Hepatocyte (in vitro differentiated cells): ENCODE data around the gene CREBBP. TPM values are rescaled to one million over a fixed set of nuclear protein-coding genes. Genes with fewer than 3 reads are reported as not detected.

Source experiments
- DNase-seq: peaks from one replicate; pipeline ENCODE4 v3.0.0-alpha.2; 2016; ENCODE audit warnings: low spot score
- H2AFZ ChIP-seq: fragments of 200-600 bp; sonication (generic); 2 replicates; pipeline ENCODE4 v1.6.0; 2016; ENCODE audit warnings: antibody characterized with exemption, mild to moderate bottlenecking
- H3K27ac ChIP-seq: fragments of 200-600 bp; sonication (generic); 2 replicates; pipeline ENCODE4 v1.5.1; 2016; ENCODE audit warnings: mild to moderate bottlenecking
- H3K27me3 ChIP-seq: fragments of 200-600 bp; sonication (generic); 2 replicates; pipeline ENCODE4 v1.6.1; 2016
- H3K36me3 ChIP-seq: fragments of 200-600 bp; sonication (generic); replicated peaks from 2 replicates; pipeline ENCODE4 v1.5.1; 2016; ENCODE audit warnings: low read depth; ENCODE audit not compliant: insufficient read depth
- H3K4me1 ChIP-seq: fragments of 200-600 bp; sonication (generic); 2 replicates; pipeline ENCODE4 v1.5.1; 2016; ENCODE audit warnings: mild to moderate bottlenecking, moderate library complexity; ENCODE audit not compliant: insufficient read depth
- H3K4me2 ChIP-seq: fragments of 200-600 bp; sonication (generic); 2 replicates; pipeline ENCODE4 v1.6.0; 2016
- H3K4me3 ChIP-seq: fragments of 200-600 bp; sonication (generic); 2 replicates; pipeline ENCODE4 v1.5.1; 2016; ENCODE audit warnings: mild to moderate bottlenecking
- H3K79me2 ChIP-seq: fragments of 200-600 bp; sonication (generic); 2 replicates; pipeline ENCODE4 v1.6.0; 2017; ENCODE audit warnings: mild to moderate bottlenecking
- H3K9me2 ChIP-seq: fragments of 200-600 bp; sonication (generic); replicated peaks from 2 replicates; pipeline ENCODE4 v1.6.0; 2017; ENCODE audit warnings: mild to moderate bottlenecking; ENCODE audit not compliant: insufficient read depth
- H3K9me3 ChIP-seq: fragments of 200-600 bp; sonication (generic); 2 replicates; pipeline ENCODE4 v1.5.1; 2016; ENCODE audit warnings: low read depth, mild to moderate bottlenecking
- H4K20me1 ChIP-seq: fragments of 200-600 bp; sonication (generic); 2 replicates; pipeline ENCODE4 v1.6.0; 2016; ENCODE audit warnings: mild to moderate bottlenecking; ENCODE audit not compliant: insufficient read depth, poor library complexity, severe bottlenecking
- EZH2 ChIP-seq: fragments of 200-600 bp; sonication (generic); IDR thresholded peaks from 2 replicates; pipeline ENCODE4 v1.6.1; 2016; ENCODE audit warnings: antibody characterized with exemption, mild to moderate bottlenecking, borderline replicate concordance
- EZH2phosphoT487 ChIP-seq: fragments of 200-600 bp; sonication (generic); IDR thresholded peaks from one replicate; pipeline ENCODE4 v1.6.1; 2018; ENCODE audit warnings: antibody characterized with exemption, mild to moderate bottlenecking, low read depth, moderate library complexity; ENCODE audit not compliant: unreplicated experiment, severe bottlenecking
- WGBS: methylation state at CpG from one replicate; pipeline ENCODE4 v1.1.6; 2016; ENCODE audit warnings: low lambda C conversion rate; ENCODE audit errors: missing lambda C conversion rate; 5-methylcytosine and 5-hydroxymethylcytosine counted together
- polyA plus RNA-seq: library from polyadenylated mRNA; unstranded; fragments of >200 nt; fragmentation: Nextera tagmentation; extraction: Ambion mirVana; gene quantifications from 2 replicates; pipeline ENCODE4 v1.2.1, GENCODE V29; 2016
- total RNA-seq: library from RNA; depleted of rRNA; stranded (reverse); fragments of >200 nt; gene quantifications from 2 replicates; pipeline ENCODE4 v1.2.3, GENCODE V29; 2014
- TF ChIP-seq, protein P1 (sequence below): fragments of 200-600 bp; sonication (generic); IDR thresholded peaks from 2 replicates; pipeline ENCODE4 v1.5.1; 2016; ENCODE audit warnings: antibody characterized with exemption, mild to moderate bottlenecking; ENCODE audit not compliant: poor library complexity

Gene CREBBP
- total and polyA plus RNA-seq, 2 experiments from 2014 or later = 18.9 to 31.5 TPM

DNA sequence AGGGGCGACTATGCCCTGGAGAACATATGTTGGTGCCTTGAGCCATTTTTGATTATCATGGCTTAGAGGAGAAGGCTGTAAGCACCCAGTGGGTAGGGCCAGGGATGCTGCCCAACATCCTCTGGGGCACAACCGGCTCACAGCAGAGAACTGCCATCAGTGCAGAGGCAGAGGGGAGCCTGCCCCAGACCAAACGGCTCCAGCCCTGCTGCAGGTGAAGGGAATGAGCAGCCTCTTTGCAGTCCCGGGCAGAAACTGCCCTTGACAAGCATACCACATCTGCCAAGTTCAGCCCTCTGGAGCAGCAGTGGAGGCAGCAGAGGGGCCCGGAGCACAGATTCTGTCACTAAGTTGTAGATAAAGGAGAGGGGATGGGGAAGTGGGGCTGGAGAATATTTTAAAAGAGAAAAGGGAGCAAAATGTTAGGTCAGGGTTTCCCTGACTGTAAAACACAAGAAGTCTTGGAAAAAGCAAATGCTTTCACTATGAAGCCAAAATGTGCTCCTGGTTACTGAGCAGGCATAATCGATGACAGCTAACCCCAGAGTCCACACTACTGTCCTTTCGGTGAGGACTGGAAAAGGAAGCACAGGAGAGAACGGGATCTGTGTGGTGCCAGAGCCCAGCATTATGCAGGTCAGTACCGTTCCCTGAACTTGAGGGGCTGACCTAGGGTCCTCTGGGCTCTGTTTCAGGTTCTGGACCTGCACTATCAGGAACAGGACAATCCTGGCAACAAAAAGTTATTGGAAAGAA, 72.0 kb downstream of the CREBBP start:
- no peaks in the 10 kb centered on the region for H3K9me3 ChIP-seq
- peaks cover 99% of the 10 kb centered on the region for H4K20me1 ChIP-seq
- no peaks in the 10 kb centered on the region for H3K4me1 ChIP-seq
- H2AFZ ChIP-seq = no peak overlapping the region
- no peaks in the 10 kb centered on the region for H3K9me2 ChIP-seq
- H3K27ac ChIP-seq = no peak overlapping the region
- 89% methylated on average over 9 of the region's 9 CpGs for WGBS
- H3K27me3 ChIP-seq = no peaks in the 10 kb centered on the region
- DNase-seq = no peak
- H3K4me3 ChIP-seq = no peak overlapping the region
- no peak overlapping the region for H3K4me2 ChIP-seq
- H3K79me2 ChIP-seq = peaks cover 100% of the 10 kb centered on the region
- peaks cover 4% of the 10 kb centered on the region for H3K36me3 ChIP-seq
- TF ChIP-seq EZH2phosphoT487 = no peak

DNA sequence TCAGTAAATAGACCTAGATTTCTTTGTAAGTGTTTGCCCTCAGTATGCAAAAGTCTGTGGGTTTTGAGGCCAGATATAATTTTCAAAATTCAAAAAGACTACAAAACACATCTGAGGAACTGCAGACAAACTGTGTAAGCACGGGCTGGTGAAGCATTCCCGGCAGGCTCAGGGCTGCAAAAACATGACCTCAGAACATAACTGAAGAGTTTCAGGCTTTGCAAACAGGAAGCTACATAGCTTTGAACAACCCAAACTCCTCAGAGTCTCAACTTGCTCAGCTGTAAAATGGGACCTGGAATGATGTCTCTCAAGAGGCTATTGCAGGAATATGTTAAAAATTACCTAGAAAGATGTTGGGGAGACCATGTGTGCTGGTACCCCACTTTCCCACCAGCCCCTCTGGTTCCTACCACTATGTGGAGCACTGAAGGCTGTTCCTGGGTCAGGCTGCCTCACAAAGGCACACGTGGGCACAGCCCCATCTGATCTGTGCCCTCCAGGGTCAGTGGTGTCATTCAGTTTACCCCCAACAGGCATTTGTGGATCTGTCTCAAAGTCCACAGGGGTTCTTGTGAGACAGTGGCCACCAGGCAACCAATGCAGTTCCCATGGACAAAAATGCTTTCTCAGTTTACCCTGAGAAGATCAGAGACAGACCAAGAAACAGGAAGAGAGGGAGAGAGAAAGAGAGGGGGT, 72.9 kb downstream of the CREBBP start:
- Histone ChIP-seq H3K36me3 (peaks cover 4% of the 10 kb centered on the region), H3K4me3 (no peak overlapping the region), H3K27ac (no peak overlapping the region), H3K9me3 (no peaks in the 10 kb centered on the region), H3K4me2 (no peak overlapping the region), H2AFZ (no peak overlapping the region), H3K79me2 (peaks cover 100% of the 10 kb centered on the region), H3K27me3 (no peaks in the 10 kb centered on the region), H3K4me1 (no peaks in the 10 kb centered on the region), H3K9me2 (no peaks in the 10 kb centered on the region), H4K20me1 (peaks cover 98% of the 10 kb centered on the region)
- DNase-seq = no peak
- TF ChIP-seq EZH2phosphoT487 (no peak), EZH2 (no peak)
- TF ChIP-seq, protein P1, sequence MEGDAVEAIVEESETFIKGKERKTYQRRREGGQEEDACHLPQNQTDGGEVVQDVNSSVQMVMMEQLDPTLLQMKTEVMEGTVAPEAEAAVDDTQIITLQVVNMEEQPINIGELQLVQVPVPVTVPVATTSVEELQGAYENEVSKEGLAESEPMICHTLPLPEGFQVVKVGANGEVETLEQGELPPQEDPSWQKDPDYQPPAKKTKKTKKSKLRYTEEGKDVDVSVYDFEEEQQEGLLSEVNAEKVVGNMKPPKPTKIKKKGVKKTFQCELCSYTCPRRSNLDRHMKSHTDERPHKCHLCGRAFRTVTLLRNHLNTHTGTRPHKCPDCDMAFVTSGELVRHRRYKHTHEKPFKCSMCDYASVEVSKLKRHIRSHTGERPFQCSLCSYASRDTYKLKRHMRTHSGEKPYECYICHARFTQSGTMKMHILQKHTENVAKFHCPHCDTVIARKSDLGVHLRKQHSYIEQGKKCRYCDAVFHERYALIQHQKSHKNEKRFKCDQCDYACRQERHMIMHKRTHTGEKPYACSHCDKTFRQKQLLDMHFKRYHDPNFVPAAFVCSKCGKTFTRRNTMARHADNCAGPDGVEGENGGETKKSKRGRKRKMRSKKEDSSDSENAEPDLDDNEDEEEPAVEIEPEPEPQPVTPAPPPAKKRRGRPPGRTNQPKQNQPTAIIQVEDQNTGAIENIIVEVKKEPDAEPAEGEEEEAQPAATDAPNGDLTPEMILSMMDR = no peak
- WGBS = 69% methylated on average over 3 of the region's 3 CpGs

DNA sequence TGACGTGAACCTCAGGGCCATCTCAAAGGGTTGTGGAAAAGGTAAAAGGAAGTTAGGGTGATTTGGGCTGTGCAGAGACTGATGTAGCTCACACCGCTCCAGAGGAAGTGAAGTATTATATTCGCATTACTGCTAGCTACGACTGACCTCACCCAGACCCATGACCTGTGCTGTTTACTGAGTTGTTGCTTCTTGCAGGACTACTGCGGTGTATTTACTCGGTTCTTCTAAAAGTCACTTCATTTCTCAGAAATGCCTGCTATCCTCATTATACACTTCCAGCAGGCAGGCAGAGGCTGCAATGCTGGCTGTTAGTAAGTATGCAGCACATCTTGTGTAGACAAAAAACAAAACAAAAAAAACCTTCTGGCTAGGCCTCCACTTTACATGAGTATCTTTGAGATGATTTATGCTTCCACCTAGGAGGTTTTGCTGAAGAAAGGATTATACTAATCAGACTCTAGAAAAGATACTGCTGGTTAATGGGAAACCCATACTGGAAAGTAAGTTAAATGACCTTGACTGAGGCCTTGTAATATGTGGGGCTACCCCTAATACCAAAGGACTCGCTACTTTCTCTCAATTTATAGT, 76.0 kb downstream of the CREBBP start:
- Histone ChIP-seq H3K4me2 (peak overlapping the region; percentile 37), H3K27me3 (no peaks in the 10 kb centered on the region), H3K36me3 (peaks cover 4% of the 10 kb centered on the region), H3K79me2 (peaks cover 100% of the 10 kb centered on the region), H4K20me1 (peaks cover 98% of the 10 kb centered on the region), H3K9me3 (no peaks in the 10 kb centered on the region), H3K9me2 (no peaks in the 10 kb centered on the region), H3K27ac (peak overlapping the region; percentile 24), H3K4me1 (no peaks in the 10 kb centered on the region), H2AFZ (no peak overlapping the region), H3K4me3 (no peak overlapping the region)
- TF ChIP-seq, protein P1 = no peak
- TF ChIP-seq EZH2phosphoT487 (no peak), EZH2 (no peak)
- WGBS = 79% methylated on average over 7 of the region's 7 CpGs
- no peak for DNase-seq
